Anterior cingulate cortex (tissue), 58 donors: ENCODE data around the gene PHF14.

Experiments used
- DNase-seq, 58 donors: peaks; one replicate each; lab custom pipeline; 2025; lab: John Stamatoyannopoulos, UW

The PHF14 gene

DNA sequence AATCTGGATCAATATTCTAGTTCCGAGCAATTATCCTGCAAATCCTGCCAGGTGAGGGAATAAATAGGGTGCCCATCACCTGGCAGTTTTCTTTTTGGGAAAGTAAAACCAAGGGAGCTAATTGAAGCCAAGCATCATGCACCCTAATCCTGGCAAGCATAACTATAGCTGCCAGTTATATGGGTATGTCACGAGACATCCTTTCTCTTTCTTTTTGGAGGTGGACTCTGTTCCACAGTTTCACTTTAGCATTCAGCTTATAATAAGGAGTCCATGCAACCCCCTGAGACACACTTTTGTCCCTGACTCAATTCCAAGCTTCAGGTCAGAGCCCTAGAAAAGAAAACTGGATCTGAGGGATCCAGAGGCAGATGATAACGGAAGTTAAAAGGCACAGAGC is 222.5 kb downstream of the PHF14 start:
- DNase-seq = no peak

GRCh38 chr7:11203224-11203623 is 229.6 kb downstream of the PHF14 start:
- DNase-seq = no peak

- DNase-seq = no peak
Measured at GRCh38 chr7:11203683-11204082, 230.0 kb downstream of the PHF14 start.

GRCh38 chr7:11206177-11206899 is 232.7 kb downstream of the PHF14 start:
- DNase-seq = no peak

GRCh38 chr7:11207565-11207964 is 233.9 kb downstream of the PHF14 start:
- no peak for DNase-seq

GRCh38 chr7:11208883-11209465 is 235.3 kb downstream of the PHF14 start:
- no peak for DNase-seq

GRCh38 chr7:11210374-11210773 is 236.7 kb downstream of the PHF14 start:
- no peak for DNase-seq

DNA sequence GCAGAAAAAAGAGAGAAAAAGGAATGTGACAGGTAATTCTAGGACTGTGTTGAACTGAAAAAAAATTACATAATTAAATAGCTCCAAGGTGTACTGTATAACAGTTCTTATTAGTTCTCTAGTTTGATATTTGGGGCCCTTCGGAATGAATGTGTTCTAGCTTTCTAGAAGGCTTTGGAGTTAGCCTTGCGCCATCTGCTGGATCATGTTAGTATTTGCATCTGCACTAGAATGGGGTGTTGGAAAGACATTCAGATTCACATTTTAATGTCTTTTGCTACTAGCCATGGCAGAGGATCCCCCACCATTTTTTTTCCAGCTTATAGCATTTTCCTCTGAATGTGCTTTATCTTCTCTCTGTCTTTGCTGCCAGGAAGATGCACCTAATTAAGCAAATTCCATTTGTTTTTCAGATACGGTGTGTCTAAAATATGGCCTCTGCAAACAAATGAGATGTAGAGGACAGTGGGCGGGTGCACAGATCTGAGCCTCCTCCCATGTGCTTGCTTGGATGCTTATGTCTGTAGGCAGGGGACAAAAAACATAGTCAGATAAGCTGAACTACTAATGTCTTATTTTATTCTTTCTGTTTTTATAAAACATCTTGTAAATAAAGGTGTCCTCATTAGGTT is 238.5 kb downstream of the PHF14 start:
- peak in 48 of 58 donors; percentile 1 to 70 (median 19) for DNase-seq

GRCh38 chr7:11212816-11213215 is 239.1 kb downstream of the PHF14 start:
- DNase-seq = no peak

- no peak for DNase-seq
Measured at GRCh38 chr7:11213266-11213665, 239.6 kb downstream of the PHF14 start.

GRCh38 chr7:11216276-11216675 is 242.6 kb downstream of the PHF14 start:
- no peak for DNase-seq

GRCh38 chr7:11217848-11218565 is 244.3 kb downstream of the PHF14 start:
- DNase-seq = no peak
